Mesothelial cell of epicardium (in vitro differentiated cells): ENCODE measurements around the gene DAPK1. TPM values are rescaled to one million over a fixed set of nuclear protein-coding genes. Genes with fewer than 3 reads are reported as not detected.

Experiments used
- DNase-seq, 2 experiments: peaks; one replicate each; pipeline ENCODE4 v3.0.0; 2021; ENCODE audit warnings: low spot score in 2 of 2; ENCODE audit not compliant: unreplicated experiment in 2 of 2
- H3K27ac Mint-ChIP-seq: 2 replicates; pipeline ENCODE4 v1.8.0; 2021; ENCODE audit warnings: mixed read lengths
- H3K27me3 Mint-ChIP-seq: 2 replicates; pipeline ENCODE4 v1.8.0; 2021; ENCODE audit warnings: low read depth, mixed read lengths
- H3K36me3 Mint-ChIP-seq: 2 replicates; pipeline ENCODE4 v1.8.0; 2021; ENCODE audit warnings: mixed read lengths
- H3K4me1 Mint-ChIP-seq: 2 replicates; pipeline ENCODE4 v1.8.0; 2021; ENCODE audit warnings: mixed read lengths
- H3K4me3 Mint-ChIP-seq: 2 replicates; pipeline ENCODE4 v1.8.0; 2021; ENCODE audit warnings: mild to moderate bottlenecking, moderate library complexity, mixed read lengths
- H3K9me3 Mint-ChIP-seq: 2 replicates; pipeline ENCODE4 v1.8.0; 2021; ENCODE audit warnings: mixed read lengths
- CTCF ChIP-seq: fragments of 200-600 bp; sonication (generic); IDR thresholded peaks from one replicate; pipeline ENCODE4 v1.5.0; 2021; ENCODE audit warnings: antibody characterized with exemption; ENCODE audit not compliant: unreplicated experiment
- total RNA-seq: library from RNA; stranded (reverse); gene quantifications from 3 replicates; pipeline ENCODE4 v1.2.1, GENCODE V29; 2021

Gene DAPK1
- total RNA-seq, 1 donor from 2014 or later, result 239 TPM

- Mint-ChIP-seq H3K9me3 (no peaks in the 10 kb centered on the region), H3K4me1 (peaks cover 37% of the 10 kb centered on the region), H3K27me3 (no peaks in the 10 kb centered on the region), H3K27ac (peak overlapping the region; percentile 83), H3K4me3 (no peak overlapping the region), H3K36me3 (peaks cover 45% of the 10 kb centered on the region)
- no peak for DNase-seq
- no peak for TF ChIP-seq CTCF
These were observed 153.1 kb downstream of the DAPK1 start for GRCh38 chr9:87650611-87651295.

GRCh38 chr9:87651431-87651830 lies 153.8 kb downstream of the DAPK1 start:
- peaks cover 42% of the 10 kb centered on the region for H3K36me3 Mint-ChIP-seq
- no peaks in the 10 kb centered on the region for H3K9me3 Mint-ChIP-seq
- H3K4me3 Mint-ChIP-seq, result no peak overlapping the region
- peak overlapping the region; percentile 83 for H3K27ac Mint-ChIP-seq
- no peaks in the 10 kb centered on the region for H3K27me3 Mint-ChIP-seq
- peaks cover 37% of the 10 kb centered on the region for H3K4me1 Mint-ChIP-seq
- DNase-seq, result no peak
- no peak for TF ChIP-seq CTCF

- no peaks in the 10 kb centered on the region for H3K9me3 Mint-ChIP-seq
- no peak for DNase-seq
These were observed 156.3 kb downstream of the DAPK1 start for GRCh38 chr9:87653941-87654340.

GRCh38 chr9:87655731-87656130 lies 158.1 kb downstream of the DAPK1 start:
- no peak for TF ChIP-seq CTCF
- no peak for DNase-seq
- Mint-ChIP-seq H3K36me3 (peaks cover 48% of the 10 kb centered on the region), H3K4me3 (no peak overlapping the region), H3K9me3 (no peaks in the 10 kb centered on the region), H3K4me1 (peaks cover 27% of the 10 kb centered on the region), H3K27me3 (no peaks in the 10 kb centered on the region), H3K27ac (peak overlapping the region; percentile 90)

More at GRCh38 chr9:87653941-87654340, 156.3 kb downstream of the DAPK1 start:
- Mint-ChIP-seq H3K27me3 (no peaks in the 10 kb centered on the region), H3K27ac (peak overlapping the region; percentile 50), H3K4me1 (peaks cover 30% of the 10 kb centered on the region), H3K4me3 (no peak overlapping the region), H3K36me3 (peaks cover 47% of the 10 kb centered on the region)
- no peak for TF ChIP-seq CTCF

- Mint-ChIP-seq H3K4me1 (peaks cover 21% of the 10 kb centered on the region), H3K27me3 (no peaks in the 10 kb centered on the region), H3K27ac (peak overlapping the region; percentile 90), H3K9me3 (peaks cover 2% of the 10 kb centered on the region), H3K36me3 (peaks cover 48% of the 10 kb centered on the region), H3K4me3 (no peak overlapping the region)
- DNase-seq, result no peak
- TF ChIP-seq CTCF, result no peak
These were observed 158.8 kb downstream of the DAPK1 start for GRCh38 chr9:87656485-87656884.
